Testis (tissue), 2 donors: ENCODE results near the gene BARX2.

Source experiments
- POLR2A ChIP-seq: fragments of 450-650 bp; IDR thresholded peaks from one replicate; pipeline ENCODE4 v1.6.1; 2017; ENCODE audit warnings: antibody characterized with exemption, mild to moderate bottlenecking, moderate library complexity
- TF ChIP-seq, protein P1 (sequence below), 3 experiments: fragments of 450-650 bp in 2 of 3; fragments of 200-600 bp in 1 of 3; sonication (generic) in 1 of 3; IDR thresholded peaks; one replicate each; pipeline ENCODE4 v1.5.1; 2016 to 2019; ENCODE audit warnings: antibody characterized with exemption in 3 of 3, mild to moderate bottlenecking in 2 of 3, moderate library complexity in 1 of 3

DNA sequence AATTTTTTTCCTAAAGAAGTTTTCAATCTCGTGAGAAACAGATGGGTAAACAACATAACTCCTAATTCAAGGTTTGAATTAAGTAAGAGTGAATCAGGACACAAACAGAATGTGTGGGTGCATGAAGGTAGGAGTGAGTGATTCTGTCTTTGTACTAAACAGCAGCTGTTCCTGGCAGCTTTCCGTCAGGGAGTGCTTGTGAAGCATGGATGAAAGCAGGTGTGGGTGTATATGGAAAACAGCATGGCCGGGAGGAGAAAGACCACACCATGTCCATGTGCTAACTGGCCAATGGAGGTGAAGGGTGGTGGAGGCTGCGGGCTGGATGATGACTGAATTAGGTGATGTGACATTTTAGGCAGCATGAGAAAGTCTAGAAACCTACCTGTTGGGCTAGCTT lies 49.6 kb downstream of the BARX2 start:
- TF ChIP-seq, protein P1, sequence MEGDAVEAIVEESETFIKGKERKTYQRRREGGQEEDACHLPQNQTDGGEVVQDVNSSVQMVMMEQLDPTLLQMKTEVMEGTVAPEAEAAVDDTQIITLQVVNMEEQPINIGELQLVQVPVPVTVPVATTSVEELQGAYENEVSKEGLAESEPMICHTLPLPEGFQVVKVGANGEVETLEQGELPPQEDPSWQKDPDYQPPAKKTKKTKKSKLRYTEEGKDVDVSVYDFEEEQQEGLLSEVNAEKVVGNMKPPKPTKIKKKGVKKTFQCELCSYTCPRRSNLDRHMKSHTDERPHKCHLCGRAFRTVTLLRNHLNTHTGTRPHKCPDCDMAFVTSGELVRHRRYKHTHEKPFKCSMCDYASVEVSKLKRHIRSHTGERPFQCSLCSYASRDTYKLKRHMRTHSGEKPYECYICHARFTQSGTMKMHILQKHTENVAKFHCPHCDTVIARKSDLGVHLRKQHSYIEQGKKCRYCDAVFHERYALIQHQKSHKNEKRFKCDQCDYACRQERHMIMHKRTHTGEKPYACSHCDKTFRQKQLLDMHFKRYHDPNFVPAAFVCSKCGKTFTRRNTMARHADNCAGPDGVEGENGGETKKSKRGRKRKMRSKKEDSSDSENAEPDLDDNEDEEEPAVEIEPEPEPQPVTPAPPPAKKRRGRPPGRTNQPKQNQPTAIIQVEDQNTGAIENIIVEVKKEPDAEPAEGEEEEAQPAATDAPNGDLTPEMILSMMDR (IDR thresholded peaks at IDR 0.05): no peak
- no peak for TF ChIP-seq POLR2A
